Lower lobe of right lung (tissue), 2 donors: ENCODE measurements around the gene OTOG. TPM values are rescaled to one million over a fixed set of nuclear protein-coding genes. Genes with fewer than 3 reads are reported as not detected.

Experiments used
- ATAC-seq, 2 donors: fragments of 200-7000 bp; cut with Tn5 transposase; one replicate each; pipeline ENCODE4 v1.9.1; 2020 to 2022; ENCODE audit warnings: mild to moderate bottlenecking in 2 of 2, moderate library complexity in 2 of 2
- DNase-seq: peaks from one replicate; pipeline ENCODE4 v3.0.0-alpha.2; 2020
- H3K27ac ChIP-seq: fragments of 200-600 bp; one replicate; pipeline ENCODE4 v1.8.0; 2022
- H3K27me3 ChIP-seq: fragments of 200-600 bp; one replicate; pipeline ENCODE4 v1.8.0; 2022; ENCODE audit warnings: low read depth
- H3K36me3 ChIP-seq: fragments of 200-600 bp; one replicate; pipeline ENCODE4 v1.8.0; 2022; ENCODE audit warnings: mild to moderate bottlenecking
- H3K4me1 ChIP-seq: fragments of 200-600 bp; one replicate; pipeline ENCODE4 v1.8.0; 2022
- H3K4me3 ChIP-seq: fragments of 200-600 bp; one replicate; pipeline ENCODE4 v1.8.0; 2022; ENCODE audit warnings: mild to moderate bottlenecking
- H3K9me3 ChIP-seq: fragments of 200-600 bp; one replicate; pipeline ENCODE4 v1.8.0; 2022
- CTCF ChIP-seq: fragments of 200-600 bp; IDR thresholded peaks from one replicate; pipeline ENCODE4 v1.8.0; 2022; ENCODE audit warnings: antibody characterized with exemption, mild to moderate bottlenecking
- intact Hi-C: fragments of 100-400 bp; cut with DNase I; formaldehyde crosslinking; loops from one replicate; pipeline ENCODE4 v1.11.0; 2022
- total RNA-seq: library from RNA; stranded (reverse); fragmentation: NEBNext Ultra II Directional; extraction: Animal tissue kit (Norgen Biotek cat#: 25700); gene quantifications from one replicate; pipeline ENCODE4 v1.2.1, GENCODE V29; 2021
- donor health status: DM: no; HTN: yes; CAD: no; lungs with severe emphysema.

The OTOG gene
- total RNA-seq, 1 donor from 2014 or later = not detected

GRCh38 chr11:17554487-17554886 lies 7.4 kb downstream of the OTOG start:
- no peak for TF ChIP-seq CTCF
- no peak overlapping the region for H3K27ac ChIP-seq
- no peak overlapping the region for H3K4me3 ChIP-seq
- H3K4me1 ChIP-seq = no peaks in the 10 kb centered on the region
- no peak for DNase-seq
- peaks cover 10% of the 10 kb centered on the region for H3K27me3 ChIP-seq
- no peak for ATAC-seq
- H3K36me3 ChIP-seq = no peaks in the 10 kb centered on the region
- intact Hi-C loops = no loop called here
- H3K9me3 ChIP-seq = no peaks in the 10 kb centered on the region

- Histone ChIP-seq H3K27me3 (peaks cover 10% of the 10 kb centered on the region), H3K9me3 (no peaks in the 10 kb centered on the region), H3K4me3 (no peak overlapping the region), H3K36me3 (no peaks in the 10 kb centered on the region), H3K27ac (no peak overlapping the region), H3K4me1 (no peaks in the 10 kb centered on the region)
- intact Hi-C loops = no loop called here
- ATAC-seq (no peak), DNase-seq (no peak)
- TF ChIP-seq CTCF = no peak
Measured at GRCh38 chr11:17556999-17557398, 9.9 kb downstream of the OTOG start.

- intact Hi-C loops = no loop called here
- no peaks in the 10 kb centered on the region for H3K9me3 ChIP-seq
- H3K27ac ChIP-seq = no peak overlapping the region
- H3K36me3 ChIP-seq = no peaks in the 10 kb centered on the region
- no peak for DNase-seq
- peaks cover 10% of the 10 kb centered on the region for H3K27me3 ChIP-seq
- ATAC-seq = no peak
- H3K4me3 ChIP-seq = no peak overlapping the region
- no peak for TF ChIP-seq CTCF
- H3K4me1 ChIP-seq = no peaks in the 10 kb centered on the region
Measured at GRCh38 chr11:17558025-17558780, 11.1 kb downstream of the OTOG start.

GRCh38 chr11:17558916-17559315 lies 11.9 kb downstream of the OTOG start:
- Histone ChIP-seq H3K4me3 (no peak overlapping the region), H3K4me1 (no peaks in the 10 kb centered on the region), H3K9me3 (no peaks in the 10 kb centered on the region), H3K27ac (no peak overlapping the region), H3K27me3 (peaks cover 10% of the 10 kb centered on the region), H3K36me3 (no peaks in the 10 kb centered on the region)
- ATAC-seq (no peak), DNase-seq (no peak)
- TF ChIP-seq CTCF = no peak
- intact Hi-C loops = no loop called here

- intact Hi-C loops = no loop called here
- Histone ChIP-seq H3K4me1 (no peaks in the 10 kb centered on the region), H3K27me3 (peaks cover 10% of the 10 kb centered on the region), H3K9me3 (no peaks in the 10 kb centered on the region), H3K36me3 (no peaks in the 10 kb centered on the region), H3K4me3 (no peak overlapping the region), H3K27ac (no peak overlapping the region)
- no peak for TF ChIP-seq CTCF
- DNase-seq = no peak
- no peak for ATAC-seq
Measured at GRCh38 chr11:17559341-17560087, 12.5 kb downstream of the OTOG start.
